Measurements from ENCODE around the gene NDST3.

- TF ChIP-seq, protein P1, sequence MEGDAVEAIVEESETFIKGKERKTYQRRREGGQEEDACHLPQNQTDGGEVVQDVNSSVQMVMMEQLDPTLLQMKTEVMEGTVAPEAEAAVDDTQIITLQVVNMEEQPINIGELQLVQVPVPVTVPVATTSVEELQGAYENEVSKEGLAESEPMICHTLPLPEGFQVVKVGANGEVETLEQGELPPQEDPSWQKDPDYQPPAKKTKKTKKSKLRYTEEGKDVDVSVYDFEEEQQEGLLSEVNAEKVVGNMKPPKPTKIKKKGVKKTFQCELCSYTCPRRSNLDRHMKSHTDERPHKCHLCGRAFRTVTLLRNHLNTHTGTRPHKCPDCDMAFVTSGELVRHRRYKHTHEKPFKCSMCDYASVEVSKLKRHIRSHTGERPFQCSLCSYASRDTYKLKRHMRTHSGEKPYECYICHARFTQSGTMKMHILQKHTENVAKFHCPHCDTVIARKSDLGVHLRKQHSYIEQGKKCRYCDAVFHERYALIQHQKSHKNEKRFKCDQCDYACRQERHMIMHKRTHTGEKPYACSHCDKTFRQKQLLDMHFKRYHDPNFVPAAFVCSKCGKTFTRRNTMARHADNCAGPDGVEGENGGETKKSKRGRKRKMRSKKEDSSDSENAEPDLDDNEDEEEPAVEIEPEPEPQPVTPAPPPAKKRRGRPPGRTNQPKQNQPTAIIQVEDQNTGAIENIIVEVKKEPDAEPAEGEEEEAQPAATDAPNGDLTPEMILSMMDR (IDR thresholded peaks at IDR 0.05): no peak
- TF ChIP-seq POLR2A (IDR thresholded peaks at IDR 0.05): no peak
These were observed 203.2 kb downstream of the NDST3 start for GRCh38 chr4:118237531-118237930.

All from adrenal gland (tissue), 5 donors.